Activated CD8-positive, alpha-beta memory T cell treated with anti-CD3 and anti-CD28 coated beads, Interleukin-2, amount 50 U/mL, for 24 hours (primary cell): ENCODE results near the gene ABR.
"Not testable (repeated sequence)": the region's sequence is repeated elsewhere in the genome, so short reads cannot be mapped to it uniquely, and the experiment has no call there.

Source experiments
- DNase-seq: peaks from one replicate; pipeline ENCODE4 v3.0.0-alpha.2; 2020; ENCODE audit errors: extremely low read depth

The ABR gene

GRCh38 chr17:1095090-1095852 is 84.5 kb downstream of the ABR start:
- no peak for DNase-seq

GRCh38 chr17:1094591-1094990 is 85.2 kb downstream of the ABR start:
- DNase-seq: no peak

GRCh38 chr17:1091900-1092299 is 87.9 kb downstream of the ABR start:
- DNase-seq: no peak

GRCh38 chr17:1091190-1091534 is 88.6 kb downstream of the ABR start:
- DNase-seq: no peak

- no peak for DNase-seq
Observed at GRCh38 chr17:1090465-1091189, 89.2 kb downstream of the ABR start.

GRCh38 chr17:1089915-1090314 is 89.9 kb downstream of the ABR start:
- no peak for DNase-seq

- DNase-seq: no peak
Observed at GRCh38 chr17:1087381-1088241, 92.2 kb downstream of the ABR start.

GRCh38 chr17:1083451-1084187 is 96.2 kb downstream of the ABR start:
- DNase-seq: no peak

- no peak for DNase-seq
Observed at GRCh38 chr17:1082579-1082978, 97.2 kb downstream of the ABR start.

- DNase-seq: no peak
Observed at GRCh38 chr17:1078831-1079561, 100.8 kb downstream of the ABR start.

- no peak for DNase-seq
Observed at GRCh38 chr17:1077986-1078711, 101.6 kb downstream of the ABR start.

- no peak for DNase-seq
Observed at GRCh38 chr17:1077581-1077985, 102.2 kb downstream of the ABR start.

- DNase-seq: no peak
Observed at GRCh38 chr17:1076982-1077302, 102.8 kb downstream of the ABR start.

- no peak for DNase-seq
Observed at GRCh38 chr17:1076299-1076981, 103.3 kb downstream of the ABR start.

- DNase-seq: no peak
Observed at GRCh38 chr17:1074886-1075605, 104.7 kb downstream of the ABR start.

- not testable (repeated sequence) for DNase-seq
Observed at GRCh38 chr17:1073963-1074625, 105.7 kb downstream of the ABR start.

GRCh38 chr17:1073241-1073962 is 106.4 kb downstream of the ABR start:
- no peak for DNase-seq

- no peak for DNase-seq
Observed at GRCh38 chr17:1072551-1072961, 107.2 kb downstream of the ABR start.
